CD8-positive, alpha-beta memory T cell (primary cell): ENCODE measurements around the gene C15orf39. TPM values are rescaled to one million over a fixed set of nuclear protein-coding genes. Genes with fewer than 3 reads are reported as not detected.
A peak's percentile ranks its signal among the peaks of the same experiment; 100 is the strongest.
"Not testable (repeated sequence)": the region's sequence is repeated elsewhere in the genome, so short reads cannot be mapped to it uniquely, and the experiment has no call there.

ENCODE experiments used
- CTCF ChIA-PET: fragments of 350-600 bp; sonication (Branson Sonifier 250); formaldehyde crosslinking; loops from one replicate; lab custom pipeline; 2021; ENCODE audit warnings: antibody characterized with exemption; lab: Charles Lee
- POLR2A ChIA-PET: fragments of 350-600 bp; sonication (Branson Sonifier 250); formaldehyde crosslinking; loops from one replicate; lab custom pipeline; 2021; ENCODE audit warnings: antibody characterized with exemption; lab: Charles Lee
- DNase-seq, 5 donors: peaks; one replicate each; pipeline versions ENCODE4 v3.0.0 to v3.0.0-alpha.2; 2020 to 2022; ENCODE audit warnings: mixed read lengths in 1 of 5
- H3K27ac ChIP-seq: one replicate; pipeline ENCODE4 v1.7.0; 2013; ENCODE audit warnings: low read depth, mild to moderate bottlenecking, low read length, moderate library complexity
- H3K27me3 ChIP-seq: 2 replicates; pipeline ENCODE4 v1.7.0; 2013; ENCODE audit warnings: low read length, mild to moderate bottlenecking; ENCODE audit not compliant: insufficient read depth, poor library complexity, severe bottlenecking
- H3K36me3 ChIP-seq: 2 replicates; pipeline ENCODE4 v1.7.0; 2013; ENCODE audit warnings: mild to moderate bottlenecking, low read length, moderate library complexity; ENCODE audit not compliant: insufficient read depth
- H3K4me1 ChIP-seq: 2 replicates; pipeline ENCODE4 v1.7.0; 2013; ENCODE audit warnings: mild to moderate bottlenecking, low read length, moderate library complexity; ENCODE audit not compliant: insufficient read depth
- H3K4me3 ChIP-seq: 2 replicates; pipeline ENCODE4 v1.7.0; 2013; ENCODE audit warnings: mild to moderate bottlenecking, low read length
- H3K9me3 ChIP-seq: 2 replicates; pipeline ENCODE4 v1.7.0; 2013; ENCODE audit warnings: mild to moderate bottlenecking, low read length
- H3K27ac Mint-ChIP-seq, 8 donors: one replicate each; pipeline ENCODE4 v1.8.0; 2020 to 2021; ENCODE audit warnings: mixed read lengths in 8 of 8, mild to moderate bottlenecking in 6 of 8, inconsistent platforms in 3 of 8, moderate library complexity in 3 of 8
- H3K27me3 Mint-ChIP-seq, 2 donors: one replicate each; pipeline ENCODE4 v1.8.0; 2020 to 2021; ENCODE audit warnings: mixed read lengths in 2 of 2, mild to moderate bottlenecking in 1 of 2, moderate library complexity in 1 of 2
- H3K36me3 Mint-ChIP-seq, 3 donors: one replicate each; pipeline ENCODE4 v1.8.0; 2020 to 2021; ENCODE audit warnings: mixed read lengths in 3 of 3, inconsistent platforms in 1 of 3, mild to moderate bottlenecking in 1 of 3
- H3K4me1 Mint-ChIP-seq, 3 donors: one replicate each; pipeline ENCODE4 v1.8.0; 2020 to 2021; ENCODE audit warnings: mixed read lengths in 3 of 3, inconsistent platforms in 1 of 3, mild to moderate bottlenecking in 1 of 3
- H3K4me3 Mint-ChIP-seq, 7 donors: one replicate each; pipeline ENCODE4 v1.8.0; 2020 to 2021; ENCODE audit warnings: mixed read lengths in 7 of 7, mild to moderate bottlenecking in 6 of 7, moderate library complexity in 4 of 7, inconsistent platforms in 2 of 7
- H3K9me3 Mint-ChIP-seq, 5 donors: one replicate each; pipeline ENCODE4 v1.8.0; 2020 to 2022; ENCODE audit warnings: mixed read lengths in 5 of 5, mild to moderate bottlenecking in 3 of 5, moderate library complexity in 2 of 5, inconsistent platforms in 1 of 5
- polyA plus RNA-seq: library from polyadenylated mRNA; unstranded; fragments of 300-500 nt; fragmentation: Illumina TruSeq; gene quantifications from one replicate; pipeline ENCODE4 v1.2.3, GENCODE V29; 2021
- total RNA-seq, 2 experiments: library from RNA; stranded (reverse); gene quantifications; one replicate each; pipeline ENCODE4 v1.2.3, GENCODE V29; 2021

Gene C15orf39
- total and polyA plus RNA-seq, 3 experiments from 2014 or later = 6.1 to 32.0 (median 29.8) TPM

DNA sequence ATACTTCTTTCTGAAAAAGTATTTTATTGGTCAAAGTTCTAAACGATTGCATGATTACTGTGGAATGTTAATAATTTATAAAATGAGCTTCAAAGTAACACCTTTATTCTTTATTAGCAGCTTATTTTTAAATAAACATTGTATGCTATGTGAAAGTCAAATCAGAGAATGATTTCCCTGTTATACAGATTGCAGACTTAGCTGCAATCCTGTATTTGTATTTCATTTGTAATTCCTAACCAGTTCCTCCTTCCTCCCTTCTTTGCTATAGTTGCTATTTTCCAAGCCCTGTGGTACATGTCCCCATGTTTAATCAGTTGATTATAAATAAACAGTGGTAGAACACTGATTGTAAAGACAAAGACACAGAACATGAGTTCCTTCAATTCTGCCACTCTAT, 42.4 kb upstream of the C15orf39 start:
- Mint-ChIP-seq H3K4me3 (no peak overlapping the region), H3K36me3 (no peaks in the 10 kb centered on the region), H3K4me1 (no peaks in the 10 kb centered on the region), H3K27me3 (peaks cover 0 to 3% of the 10 kb centered on the region in 2 donors), H3K9me3 (no peaks in the 10 kb centered on the region), H3K27ac (no peak overlapping the region)
- Histone ChIP-seq H3K36me3 (no peaks in the 10 kb centered on the region), H3K27ac (no peak overlapping the region), H3K9me3 (no peaks in the 10 kb centered on the region), H3K4me1 (no peaks in the 10 kb centered on the region), H3K4me3 (no peak overlapping the region), H3K27me3 (no peaks in the 10 kb centered on the region)
- ChIA-PET POLR2A (interaction anchor here (0.6 kb wide), 1 partner anchor 8 kb away, joined by 3 read pairs; no protein-coding TSS in a partner anchor), CTCF (no interaction called here)
- no peak for DNase-seq

DNA sequence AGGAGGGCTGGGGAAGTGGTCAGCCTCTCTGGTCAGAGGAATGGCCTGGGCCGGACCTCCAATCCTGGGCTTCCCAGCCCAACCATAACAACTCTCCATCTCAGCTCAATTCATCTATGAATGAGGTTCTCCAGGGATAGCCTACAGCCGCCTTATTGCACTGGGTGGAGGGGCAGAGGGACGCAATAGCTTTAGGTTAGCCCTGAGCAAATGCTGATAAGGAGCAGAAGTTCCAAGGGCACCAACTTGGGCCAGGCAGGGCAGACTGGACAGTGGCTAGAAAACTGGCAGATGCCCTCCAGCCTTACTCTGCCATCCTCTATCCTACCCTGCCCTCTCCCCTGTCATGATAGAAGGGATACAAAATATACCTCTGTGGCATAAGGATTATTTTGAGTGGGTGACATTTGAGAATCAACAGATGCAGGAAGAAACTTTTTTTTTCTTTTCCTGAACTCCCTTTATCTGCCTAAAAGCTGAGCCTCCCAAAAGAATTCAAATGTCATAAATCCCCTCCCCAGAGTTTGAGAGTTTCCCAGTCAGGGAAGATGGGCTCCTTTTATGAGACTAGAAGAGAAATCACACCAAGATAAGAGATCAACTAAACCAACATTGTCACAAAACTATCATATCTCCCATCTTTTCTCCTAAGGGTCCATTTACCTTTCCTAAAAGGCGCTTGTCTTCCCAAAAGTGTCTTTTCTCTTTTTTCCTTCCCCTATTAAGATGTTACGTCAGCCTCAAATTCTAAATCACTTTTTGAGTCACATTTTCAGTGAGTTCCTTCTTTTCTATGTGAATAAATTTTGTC, 40.4 kb upstream of the C15orf39 start:
- Histone ChIP-seq H3K4me3 (no peak overlapping the region), H3K36me3 (no peaks in the 10 kb centered on the region), H3K4me1 (no peaks in the 10 kb centered on the region), H3K27me3 (no peaks in the 10 kb centered on the region), H3K9me3 (no peaks in the 10 kb centered on the region), H3K27ac (no peak overlapping the region)
- no peak overlapping the region for H3K4me3 Mint-ChIP-seq
- POLR2A ChIA-PET = no interaction called here
- H3K27ac Mint-ChIP-seq = no peak overlapping the region
- no peak for DNase-seq
- H3K36me3 Mint-ChIP-seq = no peaks in the 10 kb centered on the region
- H3K27me3 Mint-ChIP-seq = peaks cover 0 to 3% of the 10 kb centered on the region in 2 donors
- CTCF ChIA-PET = no interaction called here
- H3K4me1 Mint-ChIP-seq = no peaks in the 10 kb centered on the region
- H3K9me3 Mint-ChIP-seq = no peaks in the 10 kb centered on the region

DNA sequence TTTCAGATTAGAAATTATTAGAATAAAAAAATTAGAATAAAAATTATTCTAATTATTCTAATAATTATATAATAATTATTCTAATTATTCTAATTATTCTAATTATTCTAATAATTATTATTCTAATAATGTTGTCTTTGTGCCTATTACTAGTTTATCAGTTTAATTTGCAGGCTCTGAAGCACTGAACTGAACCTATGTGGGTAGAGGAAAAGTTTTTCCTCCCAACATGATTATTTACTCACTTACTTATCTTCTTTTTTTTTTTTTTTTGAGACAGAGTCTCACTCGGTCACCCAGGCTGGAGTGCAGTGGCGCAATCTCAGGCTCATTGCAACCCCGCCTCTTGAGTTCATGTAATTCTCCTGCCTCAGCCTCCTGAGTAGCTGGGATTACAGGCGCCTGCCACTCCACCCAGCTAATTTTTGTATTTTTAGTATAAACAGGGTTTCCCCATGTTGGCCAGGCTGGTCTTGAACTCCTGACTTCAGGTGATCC, 39.7 kb upstream of the C15orf39 start:
- POLR2A ChIA-PET = no interaction called here
- Histone ChIP-seq H3K36me3 (no peaks in the 10 kb centered on the region), H3K27me3 (no peaks in the 10 kb centered on the region), H3K4me1 (no peaks in the 10 kb centered on the region), H3K9me3 (no peaks in the 10 kb centered on the region), H3K27ac (no peak overlapping the region), H3K4me3 (no peak overlapping the region)
- Mint-ChIP-seq H3K27ac (no peak overlapping the region), H3K4me1 (no peaks in the 10 kb centered on the region), H3K27me3 (peaks cover 2 to 3% of the 10 kb centered on the region in 2 donors), H3K9me3 (no peaks in the 10 kb centered on the region), H3K4me3 (no peak overlapping the region), H3K36me3 (no peaks in the 10 kb centered on the region)
- no peak for DNase-seq
- CTCF ChIA-PET = no interaction called here

GRCh38 chr15:75163150-75163564, 38.5 kb upstream of the C15orf39 start:
- ChIA-PET POLR2A (no interaction called here), CTCF (no interaction called here)
- Histone ChIP-seq H3K4me3 (no peak overlapping the region), H3K4me1 (no peaks in the 10 kb centered on the region), H3K27ac (peak overlapping the region; percentile 62), H3K27me3 (no peaks in the 10 kb centered on the region), H3K9me3 (no peaks in the 10 kb centered on the region), H3K36me3 (no peaks in the 10 kb centered on the region)
- H3K27me3 Mint-ChIP-seq = peaks cover 3 to 4% of the 10 kb centered on the region in 2 donors
- no peak for DNase-seq
- no peak overlapping the region for H3K4me3 Mint-ChIP-seq
- H3K4me1 Mint-ChIP-seq = peaks cover 2 to 6% (median 4%) of the 10 kb centered on the region in 3 donors
- no peaks in the 10 kb centered on the region for H3K36me3 Mint-ChIP-seq
- H3K27ac Mint-ChIP-seq = no peak overlapping the region
- no peaks in the 10 kb centered on the region for H3K9me3 Mint-ChIP-seq

- POLR2A ChIA-PET = no interaction called here
- Histone ChIP-seq H3K27me3 (no peaks in the 10 kb centered on the region), H3K4me3 (no peak overlapping the region), H3K9me3 (no peaks in the 10 kb centered on the region), H3K4me1 (no peaks in the 10 kb centered on the region), H3K36me3 (no peaks in the 10 kb centered on the region), H3K27ac (no peak overlapping the region)
- H3K27ac Mint-ChIP-seq = no peak overlapping the region
- no peak overlapping the region for H3K4me3 Mint-ChIP-seq
- peaks cover 2 to 7% (median 4%) of the 10 kb centered on the region in 3 donors for H3K4me1 Mint-ChIP-seq
- DNase-seq = no peak
- CTCF ChIA-PET = interaction anchor here (0.7 kb wide), 1 partner anchor 135 kb away, joined by 4 read pairs; no protein-coding TSS in a partner anchor
- H3K36me3 Mint-ChIP-seq = no peaks in the 10 kb centered on the region
- H3K27me3 Mint-ChIP-seq = peaks cover 3 to 4% of the 10 kb centered on the region in 2 donors
- H3K9me3 Mint-ChIP-seq = no peaks in the 10 kb centered on the region
Measured at GRCh38 chr15:75164625-75165350, 36.9 kb upstream of the C15orf39 start.

- not testable (repeated sequence) for H3K27me3 Mint-ChIP-seq, H3K9me3 ChIP-seq, H3K9me3 Mint-ChIP-seq, H3K36me3 Mint-ChIP-seq, DNase-seq, H3K36me3 ChIP-seq, H3K4me1 ChIP-seq, H3K27ac Mint-ChIP-seq, H3K4me3 ChIP-seq, H3K27me3 ChIP-seq, H3K4me3 Mint-ChIP-seq, H3K27ac ChIP-seq
- ChIA-PET POLR2A (interaction anchor here (0.7 kb wide), 1 partner anchor 34 kb away, joined by 3 read pairs; no protein-coding TSS in a partner anchor), CTCF (interaction anchor here (1.1 kb wide), 1 partner anchor 123 kb away, joined by 3 read pairs; no protein-coding TSS in a partner anchor)
- peaks cover 6 to 12% (median 10%) of the 10 kb centered on the region in 3 donors for H3K4me1 Mint-ChIP-seq
Measured at GRCh38 chr15:75166489-75167063, 35.1 kb upstream of the C15orf39 start.

DNA sequence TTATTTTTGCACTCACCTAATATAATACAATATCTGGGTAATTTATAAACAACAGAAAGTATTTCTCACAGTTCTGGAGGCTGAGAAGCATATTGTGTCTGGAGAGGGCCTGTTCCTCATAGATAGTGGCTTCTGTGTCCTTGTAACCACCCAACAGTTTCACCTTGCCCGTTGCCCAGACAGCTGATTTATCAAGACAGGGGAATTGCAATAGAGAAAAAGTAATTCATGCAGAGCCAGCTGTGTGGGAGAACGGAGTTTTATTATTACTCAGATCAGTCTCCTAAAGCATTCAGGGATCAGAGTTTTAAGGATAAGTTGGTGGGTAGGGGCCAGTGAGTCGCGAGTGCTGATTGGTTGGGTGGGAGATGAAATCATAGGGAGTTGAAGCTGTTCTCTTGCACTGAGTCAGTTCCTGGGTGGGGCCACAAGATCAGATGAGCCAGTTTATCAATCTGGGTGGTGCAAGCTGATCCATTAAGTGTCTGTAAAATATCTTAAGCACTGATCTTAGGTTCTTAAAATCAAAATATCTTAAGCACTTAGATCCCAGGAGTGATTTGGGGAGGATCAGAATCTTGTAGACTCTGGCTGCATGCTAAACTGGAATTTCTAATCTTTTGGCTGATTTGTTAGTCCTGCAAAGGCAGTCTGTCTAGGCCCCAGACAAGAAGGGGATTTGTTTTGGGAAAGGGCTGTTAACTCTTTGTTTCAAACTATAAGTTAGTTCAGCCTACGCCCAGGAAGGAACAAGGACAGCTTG, 33.9 kb upstream of the C15orf39 start:
- DNase-seq = no peak
- no peak overlapping the region for H3K4me3 ChIP-seq
- H3K27me3 ChIP-seq = no peaks in the 10 kb centered on the region
- H3K27me3 Mint-ChIP-seq = peaks cover 0 to 6% of the 10 kb centered on the region in 2 donors
- no peaks in the 10 kb centered on the region for H3K36me3 Mint-ChIP-seq
- H3K4me1 Mint-ChIP-seq = peaks cover 7 to 13% (median 11%) of the 10 kb centered on the region in 3 donors
- H3K36me3 ChIP-seq = no peaks in the 10 kb centered on the region
- peak overlapping the region in 1 of 8 donors; percentile 48 for H3K27ac Mint-ChIP-seq
- H3K4me3 Mint-ChIP-seq = no peak overlapping the region
- no peak overlapping the region for H3K27ac ChIP-seq
- no peaks in the 10 kb centered on the region for H3K9me3 ChIP-seq
- no peaks in the 10 kb centered on the region for H3K4me1 ChIP-seq
- H3K9me3 Mint-ChIP-seq = no peaks in the 10 kb centered on the region
- POLR2A ChIA-PET = no interaction called here
- CTCF ChIA-PET = interaction anchor here (1.1 kb wide), 1 partner anchor 125 kb away, joined by 3 read pairs; no protein-coding TSS in a partner anchor
